ENCODE results near the gene GUCD1.

Gene GUCD1

GRCh38 chr22:24590596-24591173 lies 35.7 kb upstream of the GUCD1 start:
- no peak for DNase-seq (ENCODE audit: low spot score)

- no peak for DNase-seq (ENCODE audit: low spot score)
Measured at GRCh38 chr22:24589518-24590030, 34.6 kb upstream of the GUCD1 start.

DNA sequence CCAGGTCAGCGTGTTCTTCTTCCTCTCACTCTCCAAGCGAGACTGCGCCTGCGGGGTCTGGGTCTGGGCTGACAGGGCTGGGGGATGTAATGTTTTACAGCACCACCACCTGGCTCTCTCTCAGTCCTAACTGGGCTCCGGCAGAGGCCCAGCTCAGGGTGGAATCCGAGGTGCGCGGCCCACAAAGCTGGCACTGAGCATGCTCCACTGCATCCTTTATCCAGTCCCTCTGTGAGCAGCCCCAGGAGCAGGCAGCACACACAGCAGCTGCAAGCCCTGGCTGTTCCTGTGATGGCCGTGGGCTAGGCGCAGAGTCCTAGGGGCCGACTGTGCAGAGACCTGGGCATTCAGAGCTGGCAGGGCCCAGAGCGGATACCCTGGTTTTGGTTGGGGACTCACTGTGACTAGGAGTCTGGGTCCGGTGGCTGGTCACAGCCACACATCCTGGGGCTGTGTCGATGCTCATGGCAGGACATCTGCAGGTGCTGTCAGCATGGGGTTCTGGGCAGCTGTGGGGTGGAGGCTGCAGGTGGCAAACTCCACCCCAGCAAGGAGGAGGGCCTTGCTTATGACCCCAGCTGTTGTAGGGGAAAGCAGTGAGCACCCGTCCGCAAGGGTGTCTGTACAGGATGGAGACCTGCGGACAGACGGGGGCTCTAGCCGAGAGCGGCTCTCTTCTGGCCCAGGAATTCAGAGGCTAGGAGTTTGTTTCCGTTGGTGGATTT lies 34.0 kb upstream of the GUCD1 start:
- no peak for DNase-seq (ENCODE audit: low spot score)

GRCh38 chr22:24588381-24588756 lies 33.4 kb upstream of the GUCD1 start:
- DNase-seq (ENCODE audit: low spot score), result no peak

DNA sequence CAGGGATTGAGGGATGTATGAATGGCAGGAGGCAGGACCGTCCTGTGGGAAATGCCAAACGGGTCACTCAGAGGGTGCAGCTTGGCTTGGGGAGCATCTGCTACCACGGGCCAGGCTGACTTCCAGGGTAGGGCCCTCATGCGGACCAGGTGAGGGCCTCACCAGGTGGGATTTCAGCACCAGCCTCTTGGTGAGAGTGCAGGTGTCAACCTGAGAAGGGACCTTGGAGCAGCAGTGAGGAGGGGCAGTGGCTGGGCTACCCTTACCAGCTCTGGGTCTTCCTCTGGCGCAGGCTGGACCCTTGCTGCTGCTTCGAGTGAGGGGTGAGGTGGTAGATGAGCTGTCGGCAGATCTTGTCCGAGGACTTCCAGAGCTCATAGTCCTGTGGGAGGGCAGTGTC lies 33.0 kb upstream of the GUCD1 start:
- no peak for DNase-seq (ENCODE audit: low spot score)

DNA sequence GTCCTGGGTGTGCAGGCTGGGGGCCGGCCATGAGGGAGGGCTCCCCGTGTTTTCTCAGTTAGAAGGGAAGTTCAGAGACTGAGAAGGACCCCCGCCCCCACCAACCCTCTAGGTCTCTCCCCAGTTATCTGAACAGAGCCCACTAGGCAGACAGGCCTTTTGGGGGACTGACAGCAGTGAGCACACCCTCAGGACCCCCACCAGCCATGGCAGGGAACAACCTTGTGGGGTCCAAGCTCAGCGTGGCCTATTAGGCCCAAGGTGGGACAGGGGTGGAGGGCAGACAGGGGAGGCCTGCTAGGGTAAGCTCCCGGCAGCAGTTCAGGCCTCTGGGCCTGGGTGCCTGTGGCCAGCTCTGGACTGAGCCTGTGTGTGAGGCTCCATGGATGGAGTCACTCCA lies 32.3 kb upstream of the GUCD1 start:
- DNase-seq (ENCODE audit: low spot score), result no peak

- no peak for DNase-seq (ENCODE audit: low spot score)
Measured at GRCh38 chr22:24585927-24586546, 31.1 kb upstream of the GUCD1 start.

- no peak for DNase-seq (ENCODE audit: low spot score)
Measured at GRCh38 chr22:24585461-24585860, 30.5 kb upstream of the GUCD1 start.

- DNase-seq (ENCODE audit: low spot score), result no peak
Measured at GRCh38 chr22:24584871-24585411, 30.0 kb upstream of the GUCD1 start.

- no peak for DNase-seq (ENCODE audit: low spot score)
Measured at GRCh38 chr22:24584166-24584790, 29.3 kb upstream of the GUCD1 start.

DNA sequence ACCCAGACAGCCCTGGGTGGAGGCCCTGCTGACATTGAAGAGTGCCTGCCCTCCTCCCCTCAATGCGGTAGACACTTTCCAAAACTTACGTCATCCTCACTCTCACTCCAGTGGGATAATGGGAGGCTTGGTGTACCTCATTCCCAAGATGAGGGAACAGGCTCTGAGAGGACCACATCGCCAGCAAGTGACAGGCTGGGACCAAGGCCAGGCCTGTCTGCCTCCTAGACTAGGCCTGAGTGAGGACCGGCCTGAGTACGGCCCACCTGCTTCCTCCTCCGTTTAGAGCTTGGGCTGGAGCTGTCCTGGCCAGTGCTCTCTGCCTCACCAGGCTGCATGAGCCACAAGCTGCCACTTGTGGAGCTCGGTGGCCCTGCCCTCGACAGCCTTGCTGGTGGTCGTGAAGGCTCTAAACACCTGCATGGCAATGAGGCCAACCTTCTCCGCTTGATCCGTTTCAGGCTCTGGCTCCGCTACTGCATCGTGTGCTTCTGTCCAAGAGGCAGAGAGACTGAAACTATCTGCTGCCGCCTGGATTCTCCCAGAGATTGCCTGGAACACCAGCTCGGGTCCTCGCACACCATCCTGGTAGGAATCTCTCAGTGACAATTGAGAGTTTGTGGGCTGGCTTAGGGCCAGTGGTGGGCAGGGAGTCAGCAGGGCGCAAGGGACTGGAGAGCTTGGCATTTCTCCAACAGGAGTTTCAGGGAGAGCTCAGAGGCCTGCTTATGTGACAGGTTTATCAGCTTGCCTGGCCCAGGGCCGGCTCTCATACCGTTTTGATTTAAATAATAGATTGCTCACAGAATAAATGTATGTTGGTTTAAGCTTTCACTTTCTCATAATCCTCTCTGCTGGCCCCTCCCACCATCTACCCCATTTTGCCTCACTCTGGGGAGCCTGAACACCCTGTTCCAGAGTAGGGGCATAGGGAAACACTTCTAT lies 28.6 kb upstream of the GUCD1 start:
- no peak for DNase-seq (ENCODE audit: low spot score)

- DNase-seq (ENCODE audit: low spot score), result no peak
Measured at GRCh38 chr22:24582056-24582814, 27.3 kb upstream of the GUCD1 start.

DNA sequence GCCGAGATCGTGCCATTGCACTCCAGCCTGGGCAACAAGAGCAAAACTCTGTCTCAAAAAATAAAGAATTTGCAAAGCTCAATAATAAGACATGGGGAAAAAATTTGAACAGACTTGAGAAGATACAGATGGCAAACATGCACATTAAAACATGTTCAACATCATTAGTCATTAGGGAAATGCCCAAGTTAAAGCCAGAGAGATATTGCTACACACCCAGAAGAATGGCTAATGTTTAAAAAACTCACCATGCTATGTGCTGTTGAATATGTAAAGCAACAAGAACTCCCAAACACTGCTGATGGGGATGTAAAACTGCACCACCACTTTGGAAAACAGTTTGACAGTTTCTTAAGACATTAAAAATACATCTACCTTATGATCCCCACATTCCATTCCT lies 25.3 kb upstream of the GUCD1 start:
- no peak for DNase-seq (ENCODE audit: low spot score)

GRCh38 chr22:24579258-24579601 lies 24.3 kb upstream of the GUCD1 start:
- DNase-seq (ENCODE audit: low spot score), result no peak

DNA sequence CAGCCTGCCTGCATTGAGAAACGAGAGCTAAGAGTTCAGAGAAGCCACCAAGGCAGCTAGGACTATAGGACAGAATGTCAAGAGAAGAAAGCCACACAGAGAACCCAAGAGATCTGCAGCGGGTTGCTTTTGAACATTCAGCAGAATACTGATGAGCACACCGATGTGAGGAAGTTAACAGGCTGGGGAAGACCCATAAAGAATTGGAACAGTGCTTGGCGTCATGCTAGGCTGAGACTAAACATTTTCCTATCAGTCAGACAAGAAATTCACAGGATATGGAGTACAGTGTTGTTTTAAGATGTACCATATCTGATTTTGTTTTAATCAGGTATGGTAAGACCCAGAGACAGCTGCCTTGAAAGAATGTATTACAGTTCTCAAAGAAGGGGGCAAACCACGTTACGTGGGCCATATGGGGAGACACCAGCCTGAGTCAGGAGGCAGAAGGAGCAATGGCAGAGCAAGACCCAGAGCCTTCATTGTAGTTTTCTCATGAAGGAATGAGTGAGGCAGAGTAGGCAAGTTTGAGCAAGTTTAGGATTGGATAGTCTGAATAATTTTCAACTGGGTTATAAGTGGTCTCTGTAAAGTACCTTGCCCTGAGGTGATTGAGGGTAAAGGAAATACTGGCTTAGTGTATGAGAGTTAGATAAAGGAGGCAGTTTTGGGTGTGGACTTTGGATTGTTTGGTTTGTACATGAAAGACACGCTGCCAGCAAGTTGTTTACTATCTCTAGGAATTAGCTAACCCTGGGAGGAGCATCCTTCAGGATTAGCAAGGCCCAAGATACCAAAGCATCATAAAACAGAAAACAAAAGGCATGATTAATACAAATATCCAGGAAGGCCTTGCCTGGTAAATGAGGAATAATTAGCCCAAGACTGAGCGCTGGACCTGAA lies 23.7 kb upstream of the GUCD1 start:
- DNase-seq (ENCODE audit: low spot score), result no peak

DNA sequence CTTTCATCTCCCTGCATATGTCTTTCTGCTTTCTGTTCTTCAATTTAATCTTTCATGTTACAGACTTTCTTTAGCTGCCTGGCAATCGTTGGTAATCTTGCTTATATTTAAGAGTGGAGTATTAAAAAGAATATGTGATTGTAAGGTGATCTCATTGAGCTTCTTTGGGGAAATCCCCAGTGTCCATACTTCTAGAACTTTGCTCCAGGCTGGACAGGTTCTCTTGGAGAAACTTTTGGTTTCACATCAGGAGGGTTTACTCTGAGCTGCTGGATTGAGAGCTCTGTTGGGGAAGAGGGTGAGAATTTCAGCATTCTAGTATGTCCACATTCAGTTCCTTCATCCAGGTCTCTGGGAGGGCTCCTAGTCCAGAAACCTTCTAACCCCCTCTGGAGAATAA lies 21.8 kb upstream of the GUCD1 start:
- no peak for DNase-seq (ENCODE audit: low spot score)

DNA sequence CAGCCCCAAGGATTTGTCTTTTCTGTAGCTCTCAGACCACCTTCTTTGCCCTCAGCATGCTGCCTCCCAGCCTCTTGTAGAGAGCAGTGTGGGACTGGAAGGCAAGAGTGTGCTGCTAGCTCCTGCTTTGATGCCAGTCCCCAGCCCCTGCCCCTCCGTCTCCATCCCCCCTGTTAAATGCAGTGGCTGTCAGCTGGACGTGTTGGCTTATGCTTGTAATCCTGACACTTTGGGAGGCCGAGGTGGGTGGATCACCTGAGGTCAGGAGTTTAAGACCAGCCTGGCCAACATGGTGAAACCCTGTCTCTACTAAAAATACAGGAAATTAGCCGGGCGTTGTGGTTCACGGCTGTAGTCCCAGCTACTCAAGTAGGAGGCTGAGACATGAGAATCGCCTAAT lies 16.3 kb upstream of the GUCD1 start:
- DNase-seq (ENCODE audit: low spot score), result no peak

DNA sequence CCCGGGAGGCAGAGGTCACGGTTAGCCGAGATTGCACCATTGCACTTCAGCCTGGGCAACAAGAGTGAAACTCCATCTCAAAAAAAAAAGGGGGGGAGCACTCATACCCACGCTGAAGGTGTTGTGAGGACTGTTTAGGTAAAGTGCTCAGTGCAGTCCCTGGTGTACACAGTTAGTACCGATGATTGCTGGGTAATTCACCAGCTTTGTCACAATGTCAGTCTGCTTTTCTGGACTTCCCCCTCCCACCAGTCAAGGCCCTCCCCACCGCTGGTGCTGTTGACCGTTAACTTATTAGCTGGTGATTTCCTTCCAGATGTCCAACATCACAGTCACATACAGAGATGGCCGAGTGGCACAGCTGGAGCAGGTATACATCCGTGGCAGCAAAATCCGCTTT lies 12.7 kb upstream of the GUCD1 start:
- no peak for DNase-seq (ENCODE audit: low spot score)

GRCh38 chr22:24566899-24567511 lies 12.1 kb upstream of the GUCD1 start:
- no peak for DNase-seq (ENCODE audit: low spot score)

Measured in CD4-positive, alpha-beta T cell treated with Interleukin-6 at 100 ng/mL for 8 hours (primary cell).